LHCN-M2 (cell line): ENCODE measurements around the gene TSHZ2. TPM values are rescaled to one million over a fixed set of nuclear protein-coding genes. Genes with fewer than 3 reads are reported as not detected.
"Not testable (repeated sequence)": the region's sequence is repeated elsewhere in the genome, so short reads cannot be mapped to it uniquely, and the experiment has no call there.

Experiments
- DNase-seq: peaks from one replicate; pipeline ENCODE4 v3.0.0-alpha.2; 2012; ENCODE audit warnings: low read depth
- total RNA-seq: library from RNA; depleted of rRNA; stranded (reverse); fragments of >200 nt; gene quantifications from 2 replicates; pipeline ENCODE4 v1.2.3, GENCODE V29; 2014

The TSHZ2 gene
- total RNA-seq, 1 experiment from 2014 or later, result not detected

DNA sequence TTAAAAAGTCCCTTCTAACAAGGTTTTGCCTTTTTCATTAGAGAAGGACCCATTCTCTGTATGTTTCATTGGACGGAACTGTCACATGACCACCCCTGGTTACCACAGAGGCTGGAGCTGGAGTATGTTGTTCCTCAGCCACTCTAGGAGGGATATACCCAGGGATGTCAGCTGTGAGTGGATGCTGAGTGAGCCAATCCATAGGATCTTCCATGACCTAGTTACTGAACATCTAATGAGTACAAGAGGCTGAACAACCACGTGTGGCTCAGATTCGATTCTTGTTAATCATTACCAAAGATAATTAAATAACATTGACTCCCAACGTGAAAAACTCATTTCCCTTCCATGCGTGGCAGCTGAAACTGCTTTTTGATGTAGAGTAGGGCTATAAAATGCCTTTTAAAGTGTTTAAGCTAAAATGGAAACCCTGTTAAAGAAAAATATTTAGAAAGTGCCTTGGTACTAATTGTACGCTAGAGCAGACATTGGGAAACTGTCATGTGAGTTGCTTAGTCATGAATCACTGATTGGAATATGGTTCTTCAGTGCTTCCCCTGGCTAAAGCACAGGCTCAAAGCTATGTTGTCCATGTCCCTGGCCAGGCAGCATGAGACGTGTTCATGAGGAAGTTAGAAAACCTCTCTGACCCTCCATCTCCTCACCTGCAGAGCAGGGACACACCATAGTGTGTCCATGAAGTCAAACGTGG, 365.4 kb downstream of the TSHZ2 start:
- no peak for DNase-seq

DNA sequence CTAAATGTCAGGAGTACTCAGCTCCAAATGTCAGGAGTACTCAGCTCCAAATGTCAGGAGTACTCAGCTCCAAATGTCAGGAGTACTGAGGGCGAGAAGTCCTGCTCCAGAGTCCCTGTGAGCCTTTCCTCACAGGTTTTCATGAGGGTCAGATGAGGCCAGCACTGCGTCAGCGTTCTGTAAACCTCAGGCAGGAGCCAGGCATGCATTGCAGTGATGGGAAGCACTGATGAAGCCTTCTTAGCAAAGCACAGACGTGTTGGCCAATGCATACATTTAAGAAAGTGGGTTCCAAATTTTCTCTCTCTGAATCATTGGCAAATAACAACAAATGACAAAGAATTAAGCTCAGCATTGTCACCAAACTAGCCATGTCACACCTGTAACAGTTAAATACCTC, 366.6 kb downstream of the TSHZ2 start:
- no peak for DNase-seq

DNA sequence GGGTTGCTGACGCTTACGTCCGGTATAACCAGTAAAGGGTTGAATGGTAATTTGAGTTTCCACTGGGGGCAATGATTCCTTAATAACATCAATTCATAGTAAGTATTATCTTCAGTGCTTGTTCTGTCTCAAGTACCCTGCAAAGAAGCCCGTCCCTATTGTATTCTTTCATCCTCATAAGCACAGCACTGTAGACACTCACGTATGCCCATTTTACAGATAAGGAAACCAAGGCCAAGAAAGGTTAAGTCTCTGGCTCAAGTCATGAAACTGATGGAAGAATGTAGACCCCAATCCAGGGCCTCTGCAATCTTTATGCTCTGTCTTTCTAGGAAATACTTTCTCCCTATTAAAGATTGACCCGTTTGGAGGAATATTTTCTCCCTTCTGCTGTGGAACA, 370.3 kb downstream of the TSHZ2 start:
- no peak for DNase-seq

DNA sequence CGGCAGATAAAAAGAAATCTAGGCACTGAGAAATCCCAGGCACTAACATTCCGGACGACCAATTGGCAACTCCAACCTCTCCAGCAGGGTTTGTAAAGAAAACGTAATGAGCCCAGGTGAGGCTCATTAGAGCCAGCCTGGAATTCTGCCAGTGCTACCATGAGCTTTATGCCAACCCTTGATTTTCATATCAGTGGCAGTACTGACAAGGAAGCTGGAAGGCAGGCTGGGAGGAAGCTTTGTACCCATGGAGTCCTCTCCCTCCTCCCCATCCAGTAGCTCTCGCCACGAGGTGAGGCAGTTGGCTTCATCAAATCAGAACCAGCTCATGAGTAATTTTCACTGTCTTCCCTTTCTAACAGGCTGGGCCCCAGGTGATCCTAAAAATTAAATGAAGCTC, 371.3 kb downstream of the TSHZ2 start:
- DNase-seq, result no peak

DNA sequence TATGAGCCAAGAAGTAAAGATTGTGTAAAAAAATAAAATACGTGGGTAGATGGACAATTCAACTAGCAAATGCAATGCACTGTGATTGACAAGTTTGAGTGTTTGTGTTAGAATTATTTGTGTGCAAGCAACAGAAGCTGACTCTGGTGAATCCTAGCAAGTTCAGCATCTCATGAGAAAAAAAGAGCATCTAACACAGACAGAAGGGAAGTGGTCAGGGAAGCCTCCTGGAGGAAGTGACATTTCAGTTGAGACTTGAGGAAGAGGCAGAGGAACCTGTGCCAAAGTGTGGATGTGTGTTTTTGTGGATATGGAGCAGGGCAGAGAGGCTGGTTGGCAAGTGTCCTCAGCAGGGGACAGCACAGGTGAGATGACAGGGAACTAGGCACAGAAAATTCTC, 372.7 kb downstream of the TSHZ2 start:
- DNase-seq, result no peak

DNA sequence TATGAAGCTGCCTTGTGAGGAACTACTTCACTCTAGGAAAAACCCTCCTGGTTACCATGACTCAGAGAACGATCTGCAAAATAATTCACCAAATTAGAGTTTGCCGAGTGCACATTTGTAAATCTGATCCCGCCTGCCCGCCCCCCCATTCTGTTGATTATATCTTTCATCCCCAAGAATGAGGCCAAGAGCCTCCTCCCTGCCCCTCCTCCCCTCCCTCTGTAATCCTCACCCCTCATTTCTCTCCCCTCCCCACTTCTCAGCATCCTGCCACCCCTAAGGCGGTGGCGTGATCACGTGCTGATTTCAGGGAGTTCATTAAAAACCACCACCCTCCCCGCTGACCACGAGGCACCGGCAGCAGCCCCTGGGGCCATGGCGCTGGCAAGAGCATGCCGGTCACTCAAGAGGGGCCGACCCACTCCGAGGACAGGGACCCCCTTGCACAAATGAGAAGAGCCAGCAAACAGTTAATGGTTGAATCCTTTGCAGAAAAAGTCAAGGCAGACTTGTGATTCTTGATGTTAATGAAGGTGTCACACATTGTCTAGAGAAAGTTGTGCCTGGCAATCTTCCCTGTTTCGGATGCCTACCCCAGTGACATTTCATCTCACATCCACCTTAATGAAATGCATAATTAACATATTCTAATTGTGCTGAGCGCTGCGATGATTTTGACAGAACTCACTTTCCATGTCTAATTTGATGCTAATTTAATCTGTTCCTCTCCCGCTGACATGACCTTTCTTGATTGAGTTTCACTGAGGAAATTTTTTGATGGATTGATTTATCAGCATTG, 373.6 kb downstream of the TSHZ2 start:
- no peak for DNase-seq

DNA sequence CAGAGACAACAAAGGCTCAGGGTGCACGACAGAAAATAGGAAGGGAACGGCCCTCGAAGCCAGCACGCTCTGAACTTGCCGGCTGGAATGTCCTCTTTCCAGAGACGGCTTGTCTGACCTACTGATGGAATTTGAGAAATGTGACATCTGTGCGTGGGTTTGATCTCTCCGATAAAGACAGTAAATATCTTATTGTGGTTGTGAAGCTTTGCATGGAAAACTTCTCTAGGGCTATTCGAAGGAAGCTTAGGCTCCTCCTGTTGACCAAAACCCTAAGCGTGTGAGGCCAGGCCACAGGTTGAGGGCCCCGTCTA, 374.1 kb downstream of the TSHZ2 start:
- DNase-seq, result no peak

DNA sequence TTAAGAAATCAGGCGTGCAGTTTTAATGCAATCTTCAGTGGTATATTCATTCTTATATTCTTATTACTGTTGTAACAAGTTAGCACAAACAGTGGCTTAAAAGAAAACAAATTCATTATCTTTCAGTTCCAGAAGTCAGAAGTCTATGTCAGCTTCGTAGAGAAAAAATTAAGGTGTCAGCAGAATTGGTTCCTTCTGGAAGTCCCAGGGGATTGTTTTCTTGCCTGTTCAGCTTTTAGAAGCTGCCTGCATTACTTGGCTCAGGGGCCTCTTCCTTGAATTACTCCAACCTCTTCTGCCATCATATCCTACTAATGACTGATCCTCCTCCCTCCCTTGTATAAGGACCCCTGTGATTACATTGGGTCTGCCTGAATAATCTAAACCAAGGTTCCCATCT, 377.6 kb downstream of the TSHZ2 start:
- DNase-seq, result no peak

DNA sequence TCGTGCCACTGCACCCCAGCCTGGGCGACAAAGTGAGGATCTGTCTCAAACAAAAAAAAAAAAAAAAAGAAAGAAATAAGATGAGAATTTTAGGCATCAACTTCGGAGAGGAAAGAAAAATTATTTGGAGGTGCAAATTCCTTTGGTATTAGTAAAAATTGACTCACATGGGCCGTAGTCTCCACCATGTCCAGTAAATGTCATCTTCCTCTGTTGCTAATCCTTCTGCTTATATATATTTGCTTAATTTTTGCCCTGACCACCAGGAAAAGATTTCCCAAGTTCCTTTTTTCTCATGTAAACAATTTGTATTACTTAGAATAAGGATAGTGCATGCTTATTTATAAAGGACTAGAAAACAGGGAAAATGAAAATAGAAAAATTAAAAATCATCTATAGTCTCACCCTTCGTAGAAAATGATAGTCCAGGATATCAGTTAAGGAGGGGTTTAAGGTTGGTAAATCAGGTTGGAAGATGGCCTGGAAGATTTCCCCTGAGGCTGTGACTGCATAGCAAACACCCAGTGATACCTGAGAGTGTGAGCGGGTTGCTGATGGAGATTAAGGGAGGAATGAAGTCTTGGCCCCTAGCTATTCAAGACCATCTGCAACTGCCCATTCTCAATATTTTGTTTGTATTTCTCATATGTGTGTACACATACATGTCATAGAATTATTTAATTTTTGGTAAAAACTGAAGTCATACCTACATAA, 380.7 kb downstream of the TSHZ2 start:
- DNase-seq, result no peak

DNA sequence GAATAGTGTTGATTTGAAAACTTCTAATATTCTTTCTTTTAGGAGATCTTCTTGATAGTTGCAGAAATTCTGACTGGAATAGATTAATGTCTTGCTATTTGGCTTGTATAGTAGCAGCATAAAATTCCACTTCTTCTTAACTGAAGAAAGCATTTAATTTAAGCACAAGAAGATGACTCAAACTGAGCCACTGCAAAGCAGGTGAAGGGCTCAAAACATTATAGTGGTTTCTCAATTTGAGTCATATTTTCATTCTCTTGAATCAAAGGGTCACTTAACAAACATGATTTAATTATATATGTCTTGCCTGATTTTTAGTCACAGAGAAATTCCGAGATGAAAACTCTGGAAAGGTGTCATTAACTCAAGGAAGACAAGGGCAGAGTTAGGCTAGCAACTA, 382.2 kb downstream of the TSHZ2 start:
- no peak for DNase-seq

DNA sequence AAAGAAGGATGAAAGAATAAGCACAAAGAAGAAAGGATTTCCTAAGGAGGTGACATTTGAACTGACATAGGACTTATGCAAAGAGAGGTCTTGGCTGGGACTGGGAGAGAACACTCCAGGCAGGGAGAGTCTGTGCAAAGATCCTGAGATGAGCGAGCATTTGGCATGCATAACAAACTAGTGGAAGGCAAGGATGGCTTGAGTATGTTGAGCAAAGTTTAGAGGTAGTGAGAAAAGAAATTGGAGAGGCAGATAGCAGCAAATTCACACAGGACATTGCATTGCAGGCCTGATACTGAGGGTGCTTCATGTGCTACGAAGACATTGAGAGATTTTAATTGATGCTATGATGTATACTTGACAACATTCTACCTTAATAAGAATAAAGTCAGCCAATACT, 383.6 kb downstream of the TSHZ2 start:
- no peak for DNase-seq

DNA sequence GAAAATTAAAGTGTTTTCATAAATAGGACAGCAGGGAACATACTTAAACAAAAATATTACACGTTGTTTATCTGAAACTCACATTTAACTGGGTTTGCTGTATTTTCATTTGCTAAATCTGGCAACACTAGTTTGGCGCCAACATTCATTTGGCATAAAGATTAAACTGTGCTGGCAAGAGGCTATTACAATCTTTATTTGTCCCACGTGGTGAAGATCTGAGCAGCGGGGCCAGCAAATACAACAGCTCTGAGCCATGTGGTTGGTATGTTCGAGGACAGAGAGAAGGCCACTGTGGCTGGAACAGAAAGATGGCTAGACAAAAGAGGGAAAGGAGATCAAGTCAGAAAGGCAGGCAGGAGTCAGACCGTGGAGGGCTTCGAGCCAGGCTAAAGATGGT, 387.3 kb downstream of the TSHZ2 start:
- no peak for DNase-seq

DNA sequence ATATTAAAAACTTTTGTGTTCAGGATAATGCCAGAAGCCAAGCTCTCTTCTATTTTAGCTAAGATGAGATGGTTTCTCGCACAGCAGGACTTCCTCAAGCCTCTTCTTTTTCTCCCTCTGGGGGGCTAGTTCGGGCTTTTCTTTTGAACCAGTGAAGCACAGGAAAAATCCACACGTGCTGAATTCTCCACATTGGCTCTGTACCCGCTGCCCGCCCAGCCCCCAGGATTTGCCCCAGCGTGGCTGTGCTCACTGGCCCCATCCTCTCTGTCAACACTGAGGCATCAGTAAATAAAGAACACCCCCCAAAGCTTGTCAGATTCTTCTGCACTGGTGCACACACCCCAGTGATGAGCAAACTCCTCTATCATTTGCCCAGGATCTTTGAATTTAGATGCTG, 388.7 kb downstream of the TSHZ2 start:
- DNase-seq, result no peak

DNA sequence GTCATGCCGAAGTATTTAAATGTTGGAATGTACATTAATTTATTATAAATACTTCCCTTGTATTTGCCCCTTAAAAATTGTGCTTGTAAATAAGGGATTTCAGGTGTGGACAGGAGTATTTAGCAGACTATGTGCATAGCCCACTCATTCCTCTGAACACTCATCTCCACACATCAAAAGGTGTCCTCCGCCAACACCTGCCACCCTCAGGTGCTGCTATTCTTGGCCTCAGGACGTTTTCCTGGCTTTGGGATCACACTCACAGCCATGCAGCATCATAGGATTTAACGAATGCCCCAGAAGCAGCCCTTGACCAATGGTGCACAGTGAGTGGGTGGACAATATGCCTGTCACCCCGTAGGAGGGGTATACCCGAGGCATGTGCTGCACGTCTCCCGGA, 390.6 kb downstream of the TSHZ2 start:
- no peak for DNase-seq

DNA sequence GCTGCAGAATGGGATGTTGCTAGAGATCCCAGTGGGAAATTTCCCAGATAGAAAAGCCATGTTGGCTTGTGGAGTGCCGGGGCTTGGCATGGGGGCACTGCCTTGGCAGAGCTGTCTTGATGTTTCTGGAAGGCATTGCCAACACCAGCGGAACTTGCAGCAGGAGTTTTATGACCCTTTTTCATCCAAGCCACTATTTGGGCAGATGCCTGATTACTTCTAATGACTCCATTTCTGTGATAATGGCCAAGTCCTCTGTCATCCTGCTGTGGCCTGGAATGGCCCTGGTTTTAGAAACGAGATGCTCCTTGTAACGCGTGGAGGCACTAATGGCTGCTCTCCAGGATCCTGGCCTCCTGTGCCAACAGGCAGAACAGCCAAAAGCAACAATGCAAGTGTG, 392.5 kb downstream of the TSHZ2 start:
- DNase-seq, result no peak

DNA sequence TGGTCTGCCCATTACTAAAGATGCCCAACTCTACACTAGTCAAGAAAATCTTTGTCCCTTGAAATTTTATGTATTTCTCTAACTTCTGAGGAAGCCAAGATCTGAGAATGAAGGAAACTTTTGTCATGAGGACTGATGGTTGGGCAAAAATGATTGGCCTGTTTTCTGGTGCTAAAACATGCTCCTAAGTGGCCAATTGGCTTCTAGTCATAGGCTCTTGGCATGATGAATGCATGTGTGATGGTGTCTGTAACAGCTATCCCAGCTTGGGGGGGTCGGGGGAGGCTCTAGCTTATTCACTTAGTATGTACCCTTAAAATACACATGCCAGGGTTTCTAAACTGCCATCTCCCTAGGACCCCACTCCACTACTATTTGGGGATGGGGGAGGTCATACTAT, 392.9 kb downstream of the TSHZ2 start:
- no peak for DNase-seq

DNA sequence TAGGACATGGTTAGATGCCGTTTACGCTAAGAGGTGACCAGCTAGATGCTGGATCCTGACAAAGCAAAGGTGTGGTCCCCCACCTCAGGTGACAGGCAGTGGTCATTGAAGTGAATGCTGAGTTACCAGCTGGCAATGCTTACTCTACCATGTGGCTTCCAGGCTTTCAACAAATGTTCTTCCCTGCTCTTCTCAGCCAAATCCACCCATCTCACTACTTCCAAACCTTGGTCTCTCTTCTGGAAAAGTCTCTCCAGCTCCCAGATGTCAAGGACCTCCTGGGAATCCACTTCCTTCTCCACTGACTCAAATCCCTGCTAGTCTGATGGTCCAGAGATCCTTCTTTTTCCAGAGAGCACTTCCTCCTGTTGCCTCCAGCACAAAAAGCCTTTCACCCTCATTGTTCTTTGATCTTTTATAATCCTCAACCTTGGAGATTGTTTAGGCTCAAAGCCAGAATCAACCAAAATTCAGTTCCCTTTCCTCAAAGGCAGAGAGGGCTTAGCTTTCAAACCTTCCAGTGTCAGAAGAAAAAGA, 393.4 kb downstream of the TSHZ2 start:
- DNase-seq, result no peak

DNA sequence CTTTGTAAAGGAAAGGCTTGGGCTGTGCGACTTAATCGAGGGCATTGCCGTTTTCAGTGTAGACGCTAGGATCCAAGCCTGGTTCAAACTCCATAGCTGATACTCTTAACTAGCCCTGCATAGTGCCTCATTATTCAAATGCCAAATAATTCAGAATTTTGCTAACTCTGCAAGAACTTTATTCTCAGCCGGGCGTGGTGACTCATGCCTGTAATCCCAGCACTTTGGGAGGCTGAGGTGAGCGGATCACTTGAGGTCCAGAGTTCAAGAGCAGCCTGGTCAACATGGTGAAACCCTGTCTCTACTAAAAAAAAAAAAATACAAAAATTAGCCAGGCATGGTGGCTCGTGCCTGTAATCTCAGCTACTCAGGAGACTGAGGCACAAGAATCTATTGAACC, 394.8 kb downstream of the TSHZ2 start:
- DNase-seq, result not testable (repeated sequence)

DNA sequence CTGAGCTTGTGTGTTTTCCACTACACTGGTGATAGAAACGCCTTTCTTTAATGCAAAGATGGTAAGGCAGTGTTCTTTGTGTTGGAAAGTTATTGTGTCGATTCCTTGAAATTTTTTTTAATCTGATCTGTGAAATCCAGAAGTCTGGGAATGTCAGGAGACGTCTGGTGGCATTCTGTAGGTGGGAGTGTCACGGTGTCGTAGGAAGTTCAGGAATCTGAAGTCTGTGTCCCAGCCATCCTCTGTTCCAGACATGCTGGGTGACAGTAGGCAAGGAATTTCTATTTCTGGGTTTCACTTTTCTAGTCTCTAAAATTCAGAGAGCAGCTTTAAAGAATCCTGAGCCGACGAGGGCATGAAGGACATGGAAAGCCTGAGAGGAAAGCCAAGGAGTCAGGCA, 397.7 kb downstream of the TSHZ2 start:
- DNase-seq, result no peak

DNA sequence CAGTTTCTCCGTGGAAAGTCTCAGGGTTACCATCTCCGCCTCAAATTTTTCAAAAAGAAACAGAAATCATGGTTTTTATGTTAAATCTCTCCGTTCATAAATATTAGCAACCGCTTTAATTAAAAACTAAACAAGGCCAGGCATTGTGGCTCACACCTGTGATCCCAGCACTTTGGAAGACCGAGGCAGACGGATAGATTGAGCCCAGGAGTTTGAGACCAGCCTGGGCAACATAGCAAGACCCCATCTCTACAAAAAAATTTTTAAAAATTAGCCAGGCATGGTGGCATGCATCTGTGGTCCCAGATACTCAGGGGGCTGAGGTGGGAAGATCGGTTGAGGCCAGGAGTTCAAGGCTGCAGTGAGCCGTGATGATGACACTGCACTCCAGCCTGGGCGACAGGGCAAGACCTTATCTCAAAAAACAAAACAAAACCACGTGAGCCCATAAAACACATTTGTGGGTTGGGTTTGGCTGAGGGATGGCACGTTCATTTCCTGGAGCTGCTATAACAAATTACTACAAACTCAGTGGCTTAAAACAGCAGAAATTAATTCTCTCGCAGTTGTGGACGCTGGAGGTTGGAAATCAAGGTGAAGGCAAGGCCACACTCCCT, 398.3 kb downstream of the TSHZ2 start:
- DNase-seq, result no peak

DNA sequence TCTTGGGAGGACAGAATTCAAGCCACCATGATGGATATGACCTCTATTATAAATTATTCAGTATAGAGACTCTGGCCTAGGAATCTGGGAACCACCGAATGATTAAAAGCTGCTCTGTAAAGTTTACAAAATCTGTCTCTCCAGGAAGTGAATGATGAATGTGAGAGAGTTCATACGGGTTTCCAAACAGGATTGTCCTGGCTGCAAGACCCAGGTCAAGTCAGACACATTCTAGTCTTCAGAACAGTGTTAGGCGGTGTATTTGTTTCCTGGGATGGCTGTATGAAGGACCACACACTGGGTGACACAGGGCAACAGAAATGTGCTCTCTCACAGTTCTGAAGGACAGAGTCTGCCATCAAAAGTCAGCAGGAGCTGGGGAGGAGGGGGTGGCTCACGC, 399.1 kb downstream of the TSHZ2 start:
- no peak for DNase-seq

DNA sequence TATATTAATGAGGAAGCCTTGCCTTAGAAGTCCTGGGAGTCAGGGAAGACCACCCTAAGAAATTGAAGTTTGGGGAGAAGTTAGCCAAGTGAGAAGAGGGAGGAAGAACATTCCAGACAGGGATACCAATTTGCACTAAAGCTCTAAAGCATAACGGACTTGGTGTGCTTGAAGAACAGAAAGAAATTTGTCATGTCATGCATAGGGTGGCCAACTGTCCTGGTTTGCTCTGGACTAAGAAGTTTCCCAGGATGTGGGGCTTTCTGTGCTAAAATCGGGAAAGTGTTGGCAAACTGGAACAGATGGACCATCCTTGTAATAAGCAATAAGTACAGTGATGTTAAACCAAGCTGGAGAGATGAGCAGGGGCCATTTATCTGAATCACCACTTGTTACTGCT, 403.9 kb downstream of the TSHZ2 start:
- no peak for DNase-seq
